Fibroblast of peridontal ligament (primary cell): Measurements from ENCODE around the gene RAB23.
"Not testable (repeated sequence)": the region's sequence is repeated elsewhere in the genome, so short reads cannot be mapped to it uniquely, and the experiment has no call there.

Experiments
- DNase-seq: peaks from one replicate; pipeline ENCODE4 v3.0.0-alpha.2; 2010; ENCODE audit errors: extremely low read depth

The RAB23 gene

GRCh38 chr6:57243526-57243925 lies 21.4 kb upstream of the RAB23 start:
- DNase-seq: not testable (repeated sequence)

DNA sequence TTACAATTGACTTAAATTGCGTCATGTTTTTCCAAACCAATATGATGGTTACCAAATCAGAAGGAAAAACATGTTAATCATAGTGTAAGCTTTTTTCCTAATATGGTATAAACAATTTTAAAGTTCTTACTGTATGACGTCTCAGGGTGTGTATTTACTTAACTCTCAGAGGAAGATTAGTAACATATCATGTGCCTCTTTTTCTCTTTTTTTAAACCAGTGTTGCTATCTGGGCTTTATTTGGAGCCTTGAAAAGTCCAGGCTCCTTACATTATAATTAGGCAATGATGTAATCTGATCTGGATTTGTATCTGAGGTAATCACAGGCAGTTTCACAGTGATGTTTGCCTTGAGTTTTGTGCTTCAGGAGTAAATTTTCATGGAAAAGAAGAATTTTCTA lies 20.4 kb upstream of the RAB23 start:
- DNase-seq: peak; percentile 99

DNA sequence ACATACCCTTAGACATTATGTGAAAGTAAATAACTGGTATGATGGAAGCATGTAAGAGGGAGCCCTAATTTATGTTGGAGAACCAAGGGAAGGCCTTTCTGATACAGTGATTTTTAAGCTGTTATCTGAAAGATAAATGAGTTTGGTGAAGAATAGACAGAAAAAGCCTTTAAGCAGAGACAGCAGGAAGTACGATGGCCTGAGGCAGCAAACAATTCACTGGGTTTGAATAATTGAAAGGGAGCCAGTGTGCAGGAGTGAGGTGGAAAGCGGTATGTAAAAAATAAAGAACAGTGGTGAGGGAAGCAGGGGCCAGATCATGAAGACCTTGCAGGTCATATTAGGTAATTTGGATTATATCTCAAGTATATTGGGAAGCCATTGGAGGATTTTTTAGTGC lies 4.1 kb upstream of the RAB23 start:
- no peak for DNase-seq

DNA sequence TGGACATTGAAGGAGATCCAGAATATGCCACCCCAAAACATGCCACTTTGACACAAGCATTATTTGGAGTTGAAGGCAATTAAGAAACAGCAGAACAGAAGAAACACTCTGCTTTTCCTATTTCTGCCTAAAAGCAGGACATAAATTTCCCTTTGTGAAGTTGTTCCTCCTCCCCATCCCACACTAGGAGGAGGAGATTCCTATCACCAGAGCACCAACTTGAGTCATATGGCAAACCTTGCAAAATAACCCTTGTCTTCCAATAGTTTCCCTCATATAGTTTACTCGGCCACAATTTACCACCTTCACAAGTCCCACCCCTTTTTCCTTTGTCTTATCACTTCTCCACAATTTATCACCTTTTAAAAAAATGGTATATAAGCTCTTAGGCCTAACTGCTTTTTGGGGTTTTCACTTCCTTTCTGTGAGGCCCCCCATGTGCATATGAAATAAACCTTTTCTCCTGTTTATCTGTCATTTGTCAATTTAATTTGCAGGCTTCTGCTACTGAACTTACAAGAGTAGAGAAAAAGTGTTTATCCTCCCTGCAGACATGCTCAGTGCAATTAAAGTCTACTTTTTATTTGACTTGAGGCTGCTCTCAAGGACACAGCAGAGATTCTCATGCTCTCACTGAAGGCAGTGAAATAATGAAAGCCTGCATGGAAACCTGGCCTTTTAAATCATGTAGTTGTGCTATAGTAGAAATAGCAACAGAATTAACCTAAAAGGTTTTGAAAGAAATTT lies 2.8 kb upstream of the RAB23 start:
- peak; percentile 85 for DNase-seq

GRCh38 chr6:57222743-57223077 lies 603 bp upstream of the RAB23 start:
- DNase-seq: no peak

GRCh38 chr6:57221191-57221935 lies 744 bp downstream of the RAB23 start:
- DNase-seq: peak; percentile 78

DNA sequence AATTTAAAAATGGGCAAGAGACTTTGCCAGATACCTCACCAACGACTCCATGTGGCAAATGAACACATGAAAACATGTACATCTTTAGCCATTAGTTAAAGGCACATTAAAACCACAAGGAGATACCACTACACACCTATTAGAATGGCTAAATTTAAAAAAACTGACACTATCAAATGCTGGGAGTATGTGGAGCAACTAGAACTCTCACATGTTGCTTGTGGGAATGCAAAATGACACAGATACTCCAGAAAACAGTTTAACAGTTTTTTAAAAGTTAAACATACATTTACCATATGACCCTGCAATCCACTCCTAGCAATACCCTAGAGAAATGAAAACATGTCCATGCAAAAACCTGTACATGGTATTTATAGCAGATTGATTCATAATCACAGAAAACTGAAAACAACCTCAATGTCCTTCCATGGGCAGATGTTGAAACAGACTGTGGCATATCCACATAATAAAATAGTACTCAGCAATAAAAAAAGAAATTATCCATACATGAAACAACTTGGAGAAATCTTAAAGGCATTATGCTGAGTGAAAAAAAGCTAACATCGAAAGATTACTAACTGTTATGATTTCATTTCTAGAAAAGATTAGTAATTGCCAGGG lies 1.9 kb downstream of the RAB23 start:
- DNase-seq: no peak

DNA sequence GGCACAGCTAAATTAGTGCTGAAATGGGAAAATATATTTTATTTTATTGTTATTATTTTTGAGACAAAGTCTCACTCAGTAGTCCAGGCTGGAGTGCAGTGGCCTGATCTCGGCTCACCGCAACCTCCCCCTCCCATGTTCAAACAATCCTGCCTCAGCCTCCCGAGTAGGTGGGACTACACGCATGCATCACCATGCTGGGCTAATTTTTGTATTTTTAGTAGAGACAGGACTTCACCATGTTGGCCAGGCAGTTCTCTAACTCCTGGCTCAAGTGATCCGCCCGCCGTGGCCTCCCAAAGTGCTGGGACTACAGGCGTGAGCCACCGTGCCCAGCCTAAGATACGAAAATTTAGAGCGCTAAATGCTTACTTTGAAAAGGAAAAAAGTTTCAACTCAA lies 4.8 kb downstream of the RAB23 start:
- DNase-seq: no peak

GRCh38 chr6:57216235-57217101 lies 5.6 kb downstream of the RAB23 start:
- peak; percentile 43 for DNase-seq

DNA sequence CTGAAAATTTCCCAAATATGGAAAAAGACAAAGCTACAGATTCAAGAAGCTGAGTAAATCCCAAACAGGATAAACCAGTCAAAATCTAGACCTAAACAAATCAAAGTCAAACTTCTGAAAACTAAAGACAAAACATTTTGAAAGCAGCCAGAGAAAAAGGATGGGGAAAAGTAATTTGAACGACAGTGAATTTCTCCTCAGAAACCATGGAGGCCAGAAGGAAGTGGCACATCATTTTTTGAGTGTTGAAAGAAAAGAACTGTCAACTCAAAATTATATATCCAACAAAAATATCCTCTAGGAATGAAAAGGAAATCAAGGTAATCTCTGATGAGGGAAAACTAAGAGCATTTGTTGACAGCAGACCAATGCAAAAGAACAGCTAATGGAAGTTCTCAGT lies 6.8 kb downstream of the RAB23 start:
- no peak for DNase-seq

GRCh38 chr6:57210060-57210459 lies 12.0 kb downstream of the RAB23 start:
- no peak for DNase-seq

DNA sequence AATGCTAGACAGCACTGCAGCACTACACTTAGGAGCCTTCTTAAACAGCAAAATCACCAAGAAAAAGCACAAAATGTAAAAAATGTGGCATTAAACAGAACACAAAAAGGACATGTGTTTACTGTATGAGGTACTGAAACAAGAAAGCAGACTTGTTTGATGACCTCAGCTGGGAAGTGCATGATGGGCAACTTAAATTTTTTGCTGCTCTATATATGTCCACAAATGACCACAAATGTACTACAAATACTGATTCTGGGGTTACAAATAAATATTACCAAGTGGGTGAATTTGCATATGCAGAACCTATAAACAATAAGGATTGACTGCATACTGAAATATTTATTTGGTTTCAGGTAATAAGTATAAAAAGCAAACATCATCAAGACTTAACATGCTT lies 13.1 kb downstream of the RAB23 start:
- no peak for DNase-seq

- no peak for DNase-seq
Observed at GRCh38 chr6:57207872-57208271, 14.2 kb downstream of the RAB23 start.

DNA sequence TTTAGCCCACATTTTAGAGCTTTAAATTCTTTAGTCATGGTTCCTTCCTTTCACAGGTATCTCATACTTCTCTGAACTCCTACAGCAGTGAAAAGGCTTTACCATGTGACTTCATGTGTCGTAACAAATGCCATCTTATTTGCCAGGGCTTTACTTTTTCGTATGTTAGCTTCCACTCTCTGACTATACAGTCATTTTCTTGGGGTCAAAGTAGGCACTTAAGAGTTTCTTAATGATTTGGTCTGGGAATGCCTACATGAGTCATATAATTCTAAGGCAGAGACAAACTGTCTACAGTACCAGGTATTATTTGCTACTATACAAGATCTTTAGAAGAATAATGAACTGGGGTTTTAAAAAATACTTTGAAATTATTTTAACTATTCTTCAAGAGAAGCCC lies 15.0 kb downstream of the RAB23 start:
- DNase-seq: peak; percentile 51

GRCh38 chr6:57205550-57206328 lies 16.4 kb downstream of the RAB23 start:
- no peak for DNase-seq

- peak; percentile 44 for DNase-seq
Observed at GRCh38 chr6:57201718-57202117, 20.4 kb downstream of the RAB23 start.

DNA sequence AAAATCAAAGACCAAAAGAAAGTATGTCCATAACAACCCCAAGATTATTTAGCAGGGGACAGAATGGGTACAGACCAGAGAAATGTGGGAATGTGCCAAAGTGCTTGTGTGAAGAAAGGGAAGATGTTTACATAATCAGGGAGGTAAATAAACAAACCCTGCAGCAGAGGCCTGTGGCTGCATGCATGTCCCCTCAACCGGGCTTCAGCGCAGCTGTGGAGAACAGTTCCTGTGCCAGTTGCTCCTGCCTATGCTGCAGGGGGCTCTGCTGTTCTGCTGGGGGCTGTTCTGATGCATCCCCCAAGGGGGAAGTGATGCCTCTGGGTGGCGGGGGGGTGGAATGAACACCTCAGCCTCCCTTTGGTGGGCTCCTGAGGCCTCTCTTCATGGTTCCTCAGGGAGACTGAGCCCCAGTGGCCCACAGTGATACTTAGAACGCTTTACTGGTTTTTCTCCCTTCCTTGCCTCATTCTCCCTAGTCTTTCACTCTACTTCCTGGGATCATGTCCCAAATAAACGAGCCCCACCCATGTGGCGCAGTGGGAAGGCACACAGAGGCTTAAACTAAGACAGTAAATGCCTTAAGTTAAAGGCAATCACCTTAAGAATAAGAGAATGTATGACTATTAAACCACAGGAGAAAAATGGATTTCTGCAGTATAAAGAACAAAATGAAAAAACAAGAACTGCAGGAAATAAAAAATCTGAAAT lies 23.0 kb downstream of the RAB23 start:
- peak; percentile 51 for DNase-seq

GRCh38 chr6:57195457-57195856 lies 26.6 kb downstream of the RAB23 start:
- DNase-seq: no peak

DNA sequence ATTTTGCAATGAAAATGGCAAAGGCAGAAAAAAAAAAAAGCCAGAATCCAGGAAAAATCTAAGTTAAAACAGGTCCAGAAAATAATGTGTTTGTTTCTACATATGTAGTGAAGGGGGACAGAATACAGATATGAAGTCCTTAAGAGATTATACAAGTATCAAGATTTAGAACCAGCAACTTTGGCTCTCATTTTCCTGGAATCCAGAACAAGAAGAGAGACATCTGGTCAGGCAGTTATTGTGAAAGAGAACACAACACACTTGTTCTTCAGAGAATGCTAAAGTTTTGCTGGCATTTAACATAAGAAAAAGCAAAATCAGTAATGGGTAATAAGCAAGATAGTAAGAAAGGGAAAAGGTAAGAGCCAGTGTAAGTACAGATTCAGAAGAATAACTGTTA lies 28.9 kb downstream of the RAB23 start:
- peak; percentile 72 for DNase-seq

- peak; percentile 79 for DNase-seq
Observed at GRCh38 chr6:57190140-57190539, 32.0 kb downstream of the RAB23 start.

DNA sequence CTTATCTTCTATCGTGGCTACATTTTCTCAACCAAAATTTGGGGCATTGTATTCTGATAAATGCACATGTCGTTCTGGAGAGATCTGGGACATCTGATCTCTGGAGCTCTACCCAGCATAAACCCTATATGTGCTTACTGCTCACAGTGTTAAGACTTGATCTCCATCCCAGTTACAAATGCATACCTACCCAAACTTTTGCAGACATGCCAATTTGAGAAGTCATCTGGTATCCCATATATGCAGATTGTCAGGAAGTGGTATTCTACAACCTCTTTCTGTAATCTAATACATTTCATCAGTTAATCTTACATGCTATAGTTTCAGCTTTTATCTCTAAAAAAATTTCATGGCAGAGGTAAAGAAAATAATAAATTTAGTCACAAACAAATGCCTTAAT lies 38.8 kb downstream of the RAB23 start:
- DNase-seq: no peak
